Naive B cell (primary cell): ENCODE results near the gene GALNT1. TPM values are rescaled to one million over a fixed set of nuclear protein-coding genes. Genes with fewer than 3 reads are reported as not detected.

Source experiments
- ATAC-seq, 2 donors: fragments of 150-1000 bp; cut with Tn5 transposase; 2 replicates each; pipeline ENCODE4 v1.10.0; 2021; ENCODE audit warnings: low read depth in 2 of 2, mild to moderate bottlenecking in 2 of 2, moderate library complexity in 2 of 2
- DNase-seq: peaks from one replicate; pipeline ENCODE4 v3.0.0; 2022
- H3K27ac Mint-ChIP-seq, 6 donors: one replicate each; pipeline ENCODE4 v1.8.0; 2020 to 2022; ENCODE audit warnings: mild to moderate bottlenecking in 6 of 6, mixed read lengths in 6 of 6, moderate library complexity in 5 of 6, inconsistent platforms in 2 of 6
- H3K27me3 Mint-ChIP-seq, 3 donors: one replicate each; pipeline ENCODE4 v1.8.0; 2021 to 2022; ENCODE audit warnings: mixed read lengths in 3 of 3, mild to moderate bottlenecking in 1 of 3
- H3K36me3 Mint-ChIP-seq, 2 donors: one replicate each; pipeline ENCODE4 v1.8.0; 2020 to 2022; ENCODE audit warnings: mixed read lengths in 2 of 2, inconsistent platforms in 1 of 2, mild to moderate bottlenecking in 1 of 2
- H3K4me1 Mint-ChIP-seq, 3 donors: one replicate each; pipeline ENCODE4 v1.8.0; 2020 to 2022; ENCODE audit warnings: mixed read lengths in 3 of 3, inconsistent platforms in 1 of 3, mild to moderate bottlenecking in 1 of 3, moderate library complexity in 1 of 3
- H3K4me3 Mint-ChIP-seq, 8 donors: one replicate each; pipeline ENCODE4 v1.8.0; 2020 to 2022; ENCODE audit warnings: mild to moderate bottlenecking in 8 of 8, mixed read lengths in 8 of 8, moderate library complexity in 8 of 8, inconsistent platforms in 2 of 8
- H3K9me3 Mint-ChIP-seq, 7 donors: one replicate each; pipeline ENCODE4 v1.8.0; 2020 to 2022; ENCODE audit warnings: mixed read lengths in 7 of 7, mild to moderate bottlenecking in 5 of 7, inconsistent platforms in 2 of 7, moderate library complexity in 1 of 7
- polyA plus RNA-seq, 6 donors: library from polyadenylated mRNA; unstranded; fragments of 300-500 nt; fragmentation: Illumina TruSeq; gene quantifications; one replicate each; pipeline ENCODE4 v1.2.3, GENCODE V29; 2021; ENCODE audit warnings: low read depth in 6 of 6

Gene GALNT1
- polyA plus RNA-seq, 6 donors from 2014 or later = 34.3 to 72.5 (median 42.7) TPM

DNA sequence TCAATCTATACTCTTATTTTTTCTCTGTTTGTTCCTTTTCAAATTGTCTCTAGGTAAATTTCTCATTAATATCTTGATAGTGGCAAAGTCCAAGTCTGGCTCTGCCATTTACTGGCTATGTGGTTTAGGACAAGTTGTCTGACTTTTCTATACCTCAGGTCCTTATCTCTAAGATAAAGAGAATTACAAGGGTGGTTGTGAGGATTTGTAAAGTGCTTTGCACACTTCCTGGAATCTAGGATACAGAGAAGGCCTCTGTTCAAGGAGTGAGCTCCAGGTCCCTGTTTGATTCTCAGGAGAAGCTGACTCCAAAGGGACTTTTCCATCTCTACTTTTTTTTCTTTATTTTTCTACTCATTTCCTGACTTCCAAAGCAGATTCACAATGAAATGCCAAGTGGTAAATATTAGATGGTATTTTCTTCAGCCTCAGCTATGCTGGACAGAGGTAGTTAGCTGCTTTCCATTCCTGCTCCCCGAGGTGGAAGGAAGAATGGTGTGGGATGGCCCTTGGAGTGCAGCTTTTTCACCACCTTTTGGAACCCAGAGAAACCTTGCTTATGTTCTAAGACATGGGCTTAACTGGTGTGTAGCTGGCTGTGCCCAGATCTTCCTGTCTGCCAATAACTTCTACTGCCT, 90.5 kb downstream of the GALNT1 start:
- no peak overlapping the region for H3K4me3 Mint-ChIP-seq
- H3K36me3 Mint-ChIP-seq = peaks cover 20 to 27% of the 10 kb centered on the region in 2 donors
- H3K27ac Mint-ChIP-seq = no peak overlapping the region
- peaks cover 0 to under 1% (median 0%) of the 10 kb centered on the region in 7 donors for H3K9me3 Mint-ChIP-seq
- H3K4me1 Mint-ChIP-seq = peaks cover 0 to 15% (median 7%) of the 10 kb centered on the region in 3 donors
- DNase-seq (no peak), ATAC-seq (no peak)
- no peaks in the 10 kb centered on the region for H3K27me3 Mint-ChIP-seq

- Mint-ChIP-seq H3K27ac (no peak overlapping the region), H3K4me3 (no peak overlapping the region), H3K4me1 (peaks cover 0 to 15% (median 7%) of the 10 kb centered on the region in 3 donors), H3K27me3 (no peaks in the 10 kb centered on the region), H3K9me3 (no peaks in the 10 kb centered on the region), H3K36me3 (peaks cover 12 to 19% of the 10 kb centered on the region in 2 donors)
- DNase-seq (no peak), ATAC-seq (no peak)
Observed at GRCh38 chr18:35672897-35673296, 91.4 kb downstream of the GALNT1 start.

DNA sequence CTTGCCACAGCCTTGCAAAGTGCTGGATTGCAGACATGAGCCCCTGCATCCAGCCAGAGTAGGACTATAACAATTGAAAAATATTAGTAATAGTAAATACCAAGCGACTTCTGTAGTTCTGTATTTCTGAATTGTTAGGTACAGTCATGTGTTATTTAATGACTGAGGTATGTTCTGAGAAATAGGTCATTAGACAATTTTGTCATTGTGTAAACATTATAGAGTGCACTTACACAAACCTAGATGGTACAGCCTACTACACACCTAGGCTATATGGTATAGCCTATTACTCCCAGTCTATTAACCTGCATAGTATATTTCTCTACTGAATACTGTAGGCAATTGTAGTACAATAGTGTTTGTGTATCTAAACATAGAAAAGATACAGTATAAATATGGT, 92.1 kb downstream of the GALNT1 start:
- DNase-seq (no peak), ATAC-seq (no peak)
- Mint-ChIP-seq H3K4me3 (no peak overlapping the region), H3K9me3 (no peaks in the 10 kb centered on the region), H3K4me1 (peaks cover 0 to 15% (median 7%) of the 10 kb centered on the region in 3 donors), H3K27ac (no peak overlapping the region), H3K36me3 (peaks cover 15 to 18% of the 10 kb centered on the region in 2 donors), H3K27me3 (no peaks in the 10 kb centered on the region)

DNA sequence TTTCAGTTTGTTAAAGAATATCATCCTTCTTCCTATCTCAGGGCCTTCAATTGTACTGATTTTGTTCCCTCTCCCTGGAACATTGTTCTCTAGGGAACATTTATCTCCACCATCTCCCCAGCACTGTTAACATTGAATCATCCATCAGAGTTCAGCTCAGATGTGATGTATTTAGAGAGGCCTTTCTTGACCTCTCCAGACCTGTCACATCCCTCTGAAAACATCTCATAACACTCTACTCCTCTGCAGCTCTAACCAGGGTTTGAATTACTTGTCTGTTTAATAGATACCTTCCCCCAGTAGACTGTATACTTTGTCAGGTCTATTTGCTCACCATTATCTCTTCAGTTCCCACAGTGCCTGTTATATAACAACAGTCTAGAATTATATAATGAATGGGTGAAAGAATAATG, 98.6 kb downstream of the GALNT1 start:
- Mint-ChIP-seq H3K36me3 (peaks cover 28% of the 10 kb centered on the region in 2 donors), H3K27ac (peak overlapping the region in 2 of 6 donors; percentile 56 to 65), H3K9me3 (no peaks in the 10 kb centered on the region), H3K27me3 (no peaks in the 10 kb centered on the region), H3K4me3 (no peak overlapping the region), H3K4me1 (peaks cover 0 to 13% (median 9%) of the 10 kb centered on the region in 3 donors)
- DNase-seq = no peak
- ATAC-seq = no peak

- peaks cover 28 to 33% of the 10 kb centered on the region in 2 donors for H3K36me3 Mint-ChIP-seq
- no peaks in the 10 kb centered on the region for H3K27me3 Mint-ChIP-seq
- peaks cover 0 to 6% (median 5%) of the 10 kb centered on the region in 3 donors for H3K4me1 Mint-ChIP-seq
- peak overlapping the region in 1 of 6 donors; percentile 21 for H3K27ac Mint-ChIP-seq
- no peaks in the 10 kb centered on the region for H3K9me3 Mint-ChIP-seq
- H3K4me3 Mint-ChIP-seq = no peak overlapping the region
- DNase-seq (no peak), ATAC-seq (no peak)
Observed at GRCh38 chr18:35682281-35682867, 100.8 kb downstream of the GALNT1 start.

DNA sequence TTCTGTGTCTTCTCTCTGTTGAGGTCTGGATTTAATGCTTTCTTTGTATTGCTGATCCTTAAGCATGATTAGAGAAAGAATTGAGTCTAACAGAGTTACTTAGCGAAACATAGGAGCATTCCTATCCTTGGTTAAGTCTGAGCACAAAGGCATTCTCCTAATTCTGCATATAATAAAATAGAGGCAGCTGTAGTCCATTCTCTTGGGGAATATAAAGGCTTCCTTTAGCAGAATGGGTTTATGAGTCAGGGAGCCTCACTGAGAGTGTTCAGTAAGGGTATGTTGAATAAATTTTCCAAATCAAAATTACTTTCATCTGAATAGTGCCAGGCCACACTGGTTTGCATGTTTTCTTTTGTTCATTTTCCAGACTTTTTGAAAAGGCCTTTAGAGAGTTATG, 101.5 kb downstream of the GALNT1 start:
- Mint-ChIP-seq H3K4me3 (no peak overlapping the region), H3K27ac (no peak overlapping the region), H3K36me3 (peaks cover 28 to 33% of the 10 kb centered on the region in 2 donors), H3K27me3 (no peaks in the 10 kb centered on the region), H3K4me1 (peaks cover 0 to 6% (median 5%) of the 10 kb centered on the region in 3 donors), H3K9me3 (no peaks in the 10 kb centered on the region)
- no peak for ATAC-seq
- DNase-seq = no peak

DNA sequence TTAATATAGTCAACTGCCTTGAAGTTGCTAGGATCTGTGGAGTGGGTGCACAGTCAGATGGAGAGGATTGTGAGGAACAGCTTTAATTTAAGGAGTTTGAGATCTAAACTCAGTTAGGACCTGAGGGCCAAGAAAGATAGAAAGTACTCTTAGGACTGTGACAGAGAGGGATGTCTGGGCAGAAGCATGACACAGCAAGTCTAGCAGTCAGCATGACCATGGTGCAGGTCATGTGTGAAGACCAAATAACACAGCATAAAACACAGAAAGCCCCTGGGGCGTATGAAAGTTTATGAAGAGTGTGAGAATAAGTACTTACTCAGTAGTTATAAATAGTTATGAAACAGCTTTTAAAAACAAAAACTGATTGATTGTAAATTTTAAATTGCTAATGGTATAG, 107.2 kb downstream of the GALNT1 start:
- H3K4me1 Mint-ChIP-seq = no peaks in the 10 kb centered on the region
- no peaks in the 10 kb centered on the region for H3K9me3 Mint-ChIP-seq
- no peak overlapping the region for H3K4me3 Mint-ChIP-seq
- ATAC-seq (no peak), DNase-seq (no peak)
- H3K36me3 Mint-ChIP-seq = peaks cover 10 to 25% of the 10 kb centered on the region in 2 donors
- no peaks in the 10 kb centered on the region for H3K27me3 Mint-ChIP-seq
- peak overlapping the region in 1 of 6 donors; percentile 71 for H3K27ac Mint-ChIP-seq

- peaks cover 0 to 18% of the 10 kb centered on the region in 2 donors for H3K36me3 Mint-ChIP-seq
- ATAC-seq = no peak
Observed at GRCh38 chr18:35689728-35690127, 108.2 kb downstream of the GALNT1 start.

GRCh38 chr18:35691625-35692024, 110.1 kb downstream of the GALNT1 start:
- Mint-ChIP-seq H3K27ac (no peak overlapping the region), H3K27me3 (no peaks in the 10 kb centered on the region), H3K4me3 (no peak overlapping the region), H3K9me3 (no peaks in the 10 kb centered on the region), H3K36me3 (peaks cover under 1 to 9% of the 10 kb centered on the region in 2 donors), H3K4me1 (no peaks in the 10 kb centered on the region)
- DNase-seq (no peak), ATAC-seq (no peak)

More at GRCh38 chr18:35689728-35690127, 108.2 kb downstream of the GALNT1 start:
- no peaks in the 10 kb centered on the region for H3K27me3 Mint-ChIP-seq
- H3K4me3 Mint-ChIP-seq = no peak overlapping the region
- DNase-seq = no peak
- H3K27ac Mint-ChIP-seq = no peak overlapping the region
- H3K9me3 Mint-ChIP-seq = no peaks in the 10 kb centered on the region
- H3K4me1 Mint-ChIP-seq = no peaks in the 10 kb centered on the region

DNA sequence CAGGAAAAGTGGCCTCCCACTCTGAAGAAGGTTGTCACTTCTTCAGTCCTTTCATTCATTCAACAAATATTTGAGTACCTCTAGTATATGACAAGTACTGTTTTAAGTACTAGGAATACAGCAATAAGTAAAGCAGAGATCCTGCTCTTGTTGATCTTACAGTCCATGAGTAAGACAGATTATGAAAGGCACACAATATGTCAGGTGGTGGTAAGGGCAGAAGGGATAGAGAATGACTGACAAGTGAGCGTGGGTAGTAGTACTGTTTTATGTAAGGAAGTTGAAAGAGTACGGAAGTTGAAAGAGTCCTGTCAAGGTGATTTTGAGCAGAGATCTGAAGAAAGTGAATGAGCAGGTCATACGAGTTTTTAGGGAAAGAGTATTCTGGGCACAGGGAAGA, 111.3 kb downstream of the GALNT1 start:
- ATAC-seq (no peak), DNase-seq (no peak)
- no peak overlapping the region for H3K4me3 Mint-ChIP-seq
- H3K36me3 Mint-ChIP-seq = peaks cover 12 to 14% of the 10 kb centered on the region in 2 donors
- no peaks in the 10 kb centered on the region for H3K9me3 Mint-ChIP-seq
- H3K27ac Mint-ChIP-seq = no peak overlapping the region
- H3K27me3 Mint-ChIP-seq = no peaks in the 10 kb centered on the region
- H3K4me1 Mint-ChIP-seq = no peaks in the 10 kb centered on the region

- H3K9me3 Mint-ChIP-seq = no peaks in the 10 kb centered on the region
- H3K27ac Mint-ChIP-seq = no peak overlapping the region
- peak in 1 of 2 donors; percentile 40 for ATAC-seq
- H3K36me3 Mint-ChIP-seq = peaks cover 7 to 12% of the 10 kb centered on the region in 2 donors
- no peak for DNase-seq
- H3K27me3 Mint-ChIP-seq = no peaks in the 10 kb centered on the region
- no peak overlapping the region for H3K4me3 Mint-ChIP-seq
- H3K4me1 Mint-ChIP-seq = no peaks in the 10 kb centered on the region
Observed at GRCh38 chr18:35693829-35694228, 112.3 kb downstream of the GALNT1 start.

- no peaks in the 10 kb centered on the region for H3K9me3 Mint-ChIP-seq
- ATAC-seq (no peak), DNase-seq (no peak)
- H3K27me3 Mint-ChIP-seq = no peaks in the 10 kb centered on the region
- no peak overlapping the region for H3K4me3 Mint-ChIP-seq
- peaks cover 12 to 15% of the 10 kb centered on the region in 2 donors for H3K36me3 Mint-ChIP-seq
- H3K4me1 Mint-ChIP-seq = no peaks in the 10 kb centered on the region
- H3K27ac Mint-ChIP-seq = no peak overlapping the region
Observed at GRCh38 chr18:35694808-35695207, 113.3 kb downstream of the GALNT1 start.

DNA sequence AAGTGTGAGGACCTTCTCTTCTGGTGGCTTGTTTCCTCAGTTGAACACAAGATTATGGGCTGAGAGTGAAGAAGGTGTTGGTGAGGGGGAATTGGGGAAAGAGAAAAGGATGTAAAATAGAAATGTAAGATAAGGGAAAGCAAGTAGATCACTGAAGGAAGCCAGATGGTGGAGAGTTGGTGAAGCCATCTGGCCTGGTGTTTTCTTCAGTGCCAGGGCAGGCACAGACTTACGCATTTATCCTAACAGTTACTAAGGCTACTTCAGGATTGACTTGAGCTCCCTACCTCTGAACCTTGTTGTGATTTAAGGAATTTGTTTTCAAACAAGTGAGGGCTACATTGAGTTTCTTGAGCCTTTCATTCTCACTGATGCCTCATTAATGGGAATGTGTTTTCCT, 113.8 kb downstream of the GALNT1 start:
- Mint-ChIP-seq H3K27ac (no peak overlapping the region), H3K4me1 (no peaks in the 10 kb centered on the region), H3K4me3 (no peak overlapping the region), H3K36me3 (peaks cover 16 to 20% of the 10 kb centered on the region in 2 donors), H3K27me3 (no peaks in the 10 kb centered on the region), H3K9me3 (no peaks in the 10 kb centered on the region)
- DNase-seq = no peak
- ATAC-seq = no peak

DNA sequence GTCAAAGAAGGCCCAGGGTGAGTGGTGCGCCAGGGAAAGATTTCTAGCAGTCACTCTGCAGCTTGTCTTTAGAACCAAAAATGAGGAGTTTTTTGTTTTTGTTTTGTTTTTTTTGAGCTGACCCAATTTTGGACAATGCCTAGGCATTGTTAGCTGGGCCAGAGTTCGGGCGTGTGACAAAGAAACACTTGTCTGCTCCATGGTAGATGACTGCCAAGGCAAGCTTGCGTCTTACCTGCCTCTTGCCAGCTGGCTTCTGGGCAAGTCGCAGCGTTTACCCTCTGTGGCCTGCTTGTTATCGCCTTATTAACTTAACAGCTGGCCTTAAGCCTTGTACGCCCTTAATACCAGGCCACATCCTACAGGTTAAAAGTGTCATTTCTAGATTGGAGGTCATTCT, 114.3 kb downstream of the GALNT1 start:
- peaks cover 16 to 20% of the 10 kb centered on the region in 2 donors for H3K36me3 Mint-ChIP-seq
- ATAC-seq = no peak
- H3K4me1 Mint-ChIP-seq = no peaks in the 10 kb centered on the region
- H3K27ac Mint-ChIP-seq = no peak overlapping the region
- no peaks in the 10 kb centered on the region for H3K9me3 Mint-ChIP-seq
- no peak overlapping the region for H3K4me3 Mint-ChIP-seq
- no peak for DNase-seq
- H3K27me3 Mint-ChIP-seq = no peaks in the 10 kb centered on the region
